Glutamatergic neuron (in vitro differentiated cells): Measurements from ENCODE around the gene TGM3. TPM values are rescaled to one million over a fixed set of nuclear protein-coding genes. Genes with fewer than 3 reads are reported as not detected.

Source experiments
- DNase-seq: peaks from one replicate; pipeline ENCODE4 v3.0.0; 2022
- H3K27ac Mint-ChIP-seq: one replicate; pipeline ENCODE4 v1.8.0; 2020; ENCODE audit warnings: mild to moderate bottlenecking, mixed read lengths, inconsistent platforms; ENCODE audit not compliant: unreplicated experiment
- H3K27me3 Mint-ChIP-seq: one replicate; pipeline ENCODE4 v1.8.0; 2020; ENCODE audit warnings: mild to moderate bottlenecking, moderate library complexity, mixed read lengths, inconsistent platforms; ENCODE audit not compliant: unreplicated experiment
- H3K36me3 Mint-ChIP-seq: one replicate; pipeline ENCODE4 v1.8.0; 2020; ENCODE audit warnings: mild to moderate bottlenecking, mixed read lengths, inconsistent platforms; ENCODE audit not compliant: unreplicated experiment
- H3K4me1 Mint-ChIP-seq: one replicate; pipeline ENCODE4 v1.8.0; 2020; ENCODE audit warnings: mild to moderate bottlenecking, low read depth, mixed read lengths, inconsistent platforms; ENCODE audit not compliant: unreplicated experiment
- H3K4me3 Mint-ChIP-seq: one replicate; pipeline ENCODE4 v1.8.0; 2020; ENCODE audit warnings: mild to moderate bottlenecking, mixed read lengths, inconsistent platforms; ENCODE audit not compliant: unreplicated experiment
- H3K9me3 Mint-ChIP-seq: one replicate; pipeline ENCODE4 v1.8.0; 2020; ENCODE audit warnings: mild to moderate bottlenecking, moderate library complexity, mixed read lengths, inconsistent platforms; ENCODE audit not compliant: unreplicated experiment
- total RNA-seq: library from RNA; stranded (reverse); fragmentation: NEBNext Ultra II Directional; extraction: Animal tissue kit (Norgen Biotek cat#: 25700); gene quantifications from one replicate; pipeline ENCODE4 v1.2.1, GENCODE V29; 2021; ENCODE audit not compliant: unreplicated experiment
- TF ChIP-seq, protein P1 (sequence below): fragments of 200-600 bp; sonication (generic); IDR thresholded peaks from one replicate; pipeline ENCODE4 v1.5.0; 2021; ENCODE audit not compliant: partially characterized antibody, unreplicated experiment

The TGM3 gene
- total RNA-seq, 1 donor from 2014 or later: not detected

DNA sequence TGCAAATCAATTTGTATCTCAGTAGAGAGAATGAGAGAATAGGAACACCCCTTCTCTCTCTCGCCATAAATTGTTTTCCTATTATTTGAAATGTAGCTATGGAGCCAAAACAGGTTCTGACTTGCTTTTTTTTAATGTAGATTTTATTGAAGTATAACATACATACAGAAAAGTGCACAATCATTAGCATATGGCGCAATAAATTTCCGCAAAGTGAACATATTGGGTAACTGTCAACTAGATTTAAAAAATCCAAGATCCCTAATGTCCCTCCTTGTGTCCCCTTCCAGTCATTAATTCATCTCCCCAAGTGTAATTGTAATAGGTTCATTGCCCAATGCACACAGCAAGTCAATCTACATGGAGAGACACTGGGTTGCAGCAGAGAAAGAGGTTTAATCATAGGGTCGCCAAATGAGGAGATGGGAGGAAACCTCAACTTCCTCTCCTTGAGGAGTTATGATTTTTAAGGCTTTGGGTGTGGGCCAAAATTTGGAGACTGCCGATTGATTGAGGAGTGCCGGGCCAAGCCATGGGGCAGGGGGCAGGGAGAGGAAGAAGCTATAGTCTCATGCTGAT is 43.3 kb upstream of the TGM3 start:
- Mint-ChIP-seq H3K4me3 (no peak overlapping the region), H3K36me3 (no peaks in the 10 kb centered on the region), H3K27me3 (no peaks in the 10 kb centered on the region), H3K4me1 (no peaks in the 10 kb centered on the region), H3K9me3 (no peaks in the 10 kb centered on the region), H3K27ac (no peak overlapping the region)
- no peak for DNase-seq
- TF ChIP-seq, protein P1, sequence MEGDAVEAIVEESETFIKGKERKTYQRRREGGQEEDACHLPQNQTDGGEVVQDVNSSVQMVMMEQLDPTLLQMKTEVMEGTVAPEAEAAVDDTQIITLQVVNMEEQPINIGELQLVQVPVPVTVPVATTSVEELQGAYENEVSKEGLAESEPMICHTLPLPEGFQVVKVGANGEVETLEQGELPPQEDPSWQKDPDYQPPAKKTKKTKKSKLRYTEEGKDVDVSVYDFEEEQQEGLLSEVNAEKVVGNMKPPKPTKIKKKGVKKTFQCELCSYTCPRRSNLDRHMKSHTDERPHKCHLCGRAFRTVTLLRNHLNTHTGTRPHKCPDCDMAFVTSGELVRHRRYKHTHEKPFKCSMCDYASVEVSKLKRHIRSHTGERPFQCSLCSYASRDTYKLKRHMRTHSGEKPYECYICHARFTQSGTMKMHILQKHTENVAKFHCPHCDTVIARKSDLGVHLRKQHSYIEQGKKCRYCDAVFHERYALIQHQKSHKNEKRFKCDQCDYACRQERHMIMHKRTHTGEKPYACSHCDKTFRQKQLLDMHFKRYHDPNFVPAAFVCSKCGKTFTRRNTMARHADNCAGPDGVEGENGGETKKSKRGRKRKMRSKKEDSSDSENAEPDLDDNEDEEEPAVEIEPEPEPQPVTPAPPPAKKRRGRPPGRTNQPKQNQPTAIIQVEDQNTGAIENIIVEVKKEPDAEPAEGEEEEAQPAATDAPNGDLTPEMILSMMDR: no peak

DNA sequence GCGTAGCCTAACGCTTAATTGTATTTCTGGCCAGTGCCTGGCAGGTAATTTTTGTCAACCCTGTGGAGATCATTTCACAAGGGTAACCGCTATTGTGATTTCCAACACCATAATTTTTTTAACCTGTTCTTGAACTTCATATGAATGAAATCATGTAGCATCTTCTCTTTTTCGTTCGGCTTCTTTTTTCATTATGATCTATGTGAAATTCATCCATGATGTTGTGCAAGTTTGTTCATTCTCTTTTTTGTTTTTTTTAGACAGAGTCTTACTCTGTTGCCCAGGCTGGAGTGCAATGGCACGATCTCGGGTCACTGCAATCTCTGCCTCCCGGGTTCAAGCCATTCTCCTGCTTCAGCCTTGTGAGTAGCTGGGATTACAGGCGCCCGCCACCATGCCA is 42.5 kb upstream of the TGM3 start:
- Mint-ChIP-seq H3K27me3 (no peaks in the 10 kb centered on the region), H3K27ac (no peak overlapping the region), H3K4me3 (no peak overlapping the region), H3K4me1 (no peaks in the 10 kb centered on the region), H3K36me3 (no peaks in the 10 kb centered on the region), H3K9me3 (no peaks in the 10 kb centered on the region)
- TF ChIP-seq, protein P1: no peak
- no peak for DNase-seq

DNA sequence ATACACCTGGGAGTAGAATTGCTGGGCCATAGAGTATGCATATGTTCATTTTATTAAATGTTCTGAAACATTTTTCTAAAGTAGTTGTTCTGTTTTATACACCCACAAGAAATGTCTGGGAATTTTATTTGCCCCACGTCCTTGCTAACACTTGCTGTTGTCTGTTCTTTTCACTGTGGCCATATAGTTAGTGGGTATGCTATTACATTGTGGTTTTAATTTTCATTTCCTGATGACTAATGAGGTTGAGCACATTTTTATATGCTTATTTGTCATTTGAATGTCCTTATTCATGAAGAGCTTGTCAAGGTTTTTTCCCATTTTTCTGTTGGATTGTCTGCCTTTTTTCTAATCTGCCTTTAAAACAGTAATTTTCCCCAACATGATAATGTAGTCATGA is 41.5 kb upstream of the TGM3 start:
- H3K4me1 Mint-ChIP-seq: no peaks in the 10 kb centered on the region
- H3K27me3 Mint-ChIP-seq: peaks cover 2% of the 10 kb centered on the region
- H3K36me3 Mint-ChIP-seq: no peaks in the 10 kb centered on the region
- TF ChIP-seq, protein P1: no peak
- H3K27ac Mint-ChIP-seq: no peak overlapping the region
- H3K4me3 Mint-ChIP-seq: no peak overlapping the region
- no peak for DNase-seq
- H3K9me3 Mint-ChIP-seq: no peaks in the 10 kb centered on the region

DNA sequence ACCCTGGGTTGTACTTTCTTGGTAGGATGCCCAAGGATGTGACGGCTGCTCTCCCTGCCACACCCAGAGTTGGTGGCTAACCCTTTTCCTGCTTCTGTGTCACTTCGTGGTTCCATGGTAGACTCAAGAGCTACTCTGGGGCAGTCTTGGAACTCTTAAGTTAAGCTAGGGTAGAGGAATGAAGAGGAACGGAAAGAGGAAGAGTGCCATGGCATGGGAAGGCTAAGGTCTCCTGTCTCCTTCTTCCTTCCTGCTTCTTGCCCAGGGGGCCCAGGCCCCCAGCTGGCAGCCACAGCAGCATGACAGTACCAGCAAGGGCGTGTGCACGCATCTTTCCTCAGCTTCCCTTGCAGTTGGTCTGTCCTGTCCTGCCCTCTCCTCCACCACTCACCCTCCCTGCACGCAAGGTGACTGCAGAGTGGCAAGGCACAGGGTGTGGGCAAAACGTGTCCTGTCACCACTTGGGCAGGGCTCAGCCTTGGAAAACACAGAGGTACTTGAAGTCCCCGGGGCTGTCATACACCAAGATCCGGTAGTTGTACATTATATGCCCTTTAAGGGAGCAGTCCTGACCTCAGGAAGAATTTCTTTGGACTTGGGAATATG is 39.8 kb upstream of the TGM3 start:
- DNase-seq: no peak
- no peak overlapping the region for H3K27ac Mint-ChIP-seq
- TF ChIP-seq, protein P1: no peak

DNA sequence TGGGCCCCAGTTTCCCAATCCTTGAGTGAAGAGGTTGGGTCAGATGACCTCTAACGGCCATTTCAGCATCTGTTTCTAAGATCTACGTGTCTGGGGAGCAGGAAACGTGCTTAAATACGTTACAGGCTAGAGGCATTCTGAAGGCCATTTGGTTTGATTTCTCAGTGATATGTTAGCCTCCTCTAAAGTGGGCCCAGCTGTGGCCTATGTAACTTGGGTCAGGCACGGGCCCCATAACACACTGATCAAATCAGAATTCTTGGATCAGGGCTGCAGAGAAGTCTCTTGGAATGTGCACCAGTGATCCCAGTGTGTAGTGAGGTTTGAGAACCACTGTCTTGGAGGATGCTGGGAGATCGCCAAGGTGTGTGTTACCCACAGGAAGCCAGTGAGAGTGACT is 36.1 kb upstream of the TGM3 start:
- TF ChIP-seq, protein P1: no peak
- no peaks in the 10 kb centered on the region for H3K4me1 Mint-ChIP-seq
- peaks cover 1% of the 10 kb centered on the region for H3K9me3 Mint-ChIP-seq
- H3K36me3 Mint-ChIP-seq: no peaks in the 10 kb centered on the region
- H3K4me3 Mint-ChIP-seq: no peak overlapping the region
- no peak overlapping the region for H3K27ac Mint-ChIP-seq
- H3K27me3 Mint-ChIP-seq: peaks cover 2% of the 10 kb centered on the region
- no peak for DNase-seq

More for the DNA sequence above, 39.8 kb upstream of the TGM3 start:
- Mint-ChIP-seq H3K36me3 (no peaks in the 10 kb centered on the region), H3K9me3 (peaks cover 1% of the 10 kb centered on the region), H3K4me3 (no peak overlapping the region), H3K4me1 (no peaks in the 10 kb centered on the region), H3K27me3 (peaks cover 2% of the 10 kb centered on the region)
